Measurements from ENCODE around the gene C4B.
"Not testable (repeated sequence)": the region's sequence is repeated elsewhere in the genome, so short reads cannot be mapped to it uniquely, and the experiment has no call there.

Gene C4B

GRCh38 chr6:32014547-32014946, at the start of gene C4B:
Gene C4B, plus strand, starts transcription at chr6:32014795. Its CDS starts 51 bp downstream, at chr6:32014846.
- DNase-seq, result not testable (repeated sequence)

DNA sequence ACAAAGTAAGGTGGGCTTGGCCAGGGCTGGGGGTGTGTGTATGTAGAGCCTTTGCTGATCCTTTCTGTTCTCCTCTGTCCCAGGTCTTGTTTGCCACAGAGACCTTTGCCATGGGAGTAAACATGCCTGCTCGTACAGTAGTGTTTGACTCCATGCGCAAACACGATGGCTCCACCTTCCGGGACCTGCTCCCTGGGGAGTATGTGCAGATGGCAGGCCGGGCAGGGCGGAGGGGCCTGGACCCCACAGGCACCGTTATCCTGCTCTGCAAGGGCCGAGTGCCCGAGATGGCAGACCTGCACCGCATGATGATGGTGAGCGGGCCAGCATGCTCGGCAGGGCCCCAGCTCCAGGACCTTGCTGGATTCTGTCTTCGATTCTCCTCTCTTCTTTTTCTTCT, 48.9 kb upstream of the C4B start:
- DNase-seq, result no peak

GRCh38 chr6:31966506-31966905, 48.1 kb upstream of the C4B start:
- DNase-seq, result no peak

DNA sequence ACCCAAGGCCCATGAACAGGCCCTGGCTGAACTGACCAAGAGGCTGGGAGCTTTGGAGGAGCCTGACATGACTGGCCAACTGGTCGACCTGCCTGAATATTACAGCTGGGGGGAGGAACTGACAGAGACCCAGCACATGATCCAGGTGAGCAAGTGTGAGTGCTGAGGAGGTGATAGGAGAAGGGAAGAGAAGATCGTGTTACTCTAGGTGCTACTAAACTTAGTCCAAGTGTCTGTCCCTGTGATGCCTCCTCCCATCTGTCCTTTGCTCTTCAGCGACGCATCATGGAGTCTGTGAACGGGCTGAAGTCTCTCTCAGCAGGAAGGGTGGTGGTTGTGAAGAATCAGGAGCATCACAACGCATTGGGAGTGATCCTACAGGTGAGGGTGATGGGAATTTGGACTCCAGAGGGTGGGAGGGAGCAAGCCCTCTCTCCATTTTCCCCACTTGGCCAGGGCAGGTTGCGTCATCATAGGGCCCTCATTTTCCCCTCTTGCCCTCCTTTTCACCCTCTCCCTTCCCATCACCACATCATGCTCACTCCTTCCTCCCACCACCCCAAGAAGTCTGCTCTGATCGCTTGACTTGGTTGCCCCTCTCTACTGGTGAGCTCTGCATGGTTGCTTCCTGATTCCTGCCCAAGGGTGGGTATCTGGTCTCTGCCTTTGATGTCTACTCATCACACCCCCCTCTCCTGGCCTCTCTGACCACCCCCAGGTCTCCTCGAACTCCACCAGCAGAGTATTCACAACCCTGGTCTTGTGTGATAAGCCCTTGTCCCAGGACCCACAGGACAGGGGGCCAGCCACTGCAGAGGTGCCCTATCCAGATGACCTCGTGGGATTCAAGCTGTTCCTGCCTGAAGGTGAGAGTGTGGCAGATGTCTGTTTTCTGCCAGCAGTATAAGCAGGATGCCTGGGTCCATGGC, 47.3 kb upstream of the C4B start:
- no peak for DNase-seq

DNA sequence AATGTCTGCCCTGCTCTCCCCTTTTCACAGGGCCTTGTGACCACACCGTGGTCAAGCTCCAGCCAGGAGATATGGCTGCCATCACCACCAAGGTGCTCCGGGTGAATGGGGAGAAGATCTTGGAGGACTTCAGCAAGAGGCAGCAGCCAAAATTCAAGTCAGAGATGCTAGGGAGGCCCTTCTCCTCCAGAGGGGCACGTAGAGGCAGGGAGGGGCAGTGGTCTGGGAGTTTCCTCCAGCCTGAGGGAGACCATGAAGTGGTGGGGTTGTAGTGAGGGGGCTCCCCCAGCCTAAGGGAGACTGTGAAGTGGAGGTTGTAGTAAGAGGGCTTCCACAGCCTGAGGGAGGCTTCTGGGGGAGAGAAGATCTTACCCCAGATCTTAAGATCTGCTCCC, 46.7 kb upstream of the C4B start:
- DNase-seq, result no peak

DNA sequence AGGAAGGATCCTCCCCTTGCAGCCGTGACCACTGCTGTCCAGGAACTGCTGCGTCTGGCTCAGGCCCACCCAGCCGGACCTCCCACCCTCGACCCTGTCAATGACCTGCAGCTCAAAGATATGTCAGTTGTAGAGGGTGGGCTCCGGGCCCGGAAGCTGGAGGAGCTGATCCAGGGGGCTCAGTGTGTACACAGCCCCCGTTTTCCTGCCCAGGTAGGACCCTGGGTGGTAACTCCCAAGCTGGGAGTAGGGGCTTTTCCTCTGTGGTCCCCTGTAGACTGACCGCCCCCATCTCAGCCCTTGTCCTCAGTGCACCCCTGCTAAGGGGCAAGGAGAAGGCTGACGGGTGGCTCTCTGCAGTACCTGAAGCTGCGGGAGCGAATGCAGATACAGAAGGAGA, 46.3 kb upstream of the C4B start:
- DNase-seq, result no peak

DNA sequence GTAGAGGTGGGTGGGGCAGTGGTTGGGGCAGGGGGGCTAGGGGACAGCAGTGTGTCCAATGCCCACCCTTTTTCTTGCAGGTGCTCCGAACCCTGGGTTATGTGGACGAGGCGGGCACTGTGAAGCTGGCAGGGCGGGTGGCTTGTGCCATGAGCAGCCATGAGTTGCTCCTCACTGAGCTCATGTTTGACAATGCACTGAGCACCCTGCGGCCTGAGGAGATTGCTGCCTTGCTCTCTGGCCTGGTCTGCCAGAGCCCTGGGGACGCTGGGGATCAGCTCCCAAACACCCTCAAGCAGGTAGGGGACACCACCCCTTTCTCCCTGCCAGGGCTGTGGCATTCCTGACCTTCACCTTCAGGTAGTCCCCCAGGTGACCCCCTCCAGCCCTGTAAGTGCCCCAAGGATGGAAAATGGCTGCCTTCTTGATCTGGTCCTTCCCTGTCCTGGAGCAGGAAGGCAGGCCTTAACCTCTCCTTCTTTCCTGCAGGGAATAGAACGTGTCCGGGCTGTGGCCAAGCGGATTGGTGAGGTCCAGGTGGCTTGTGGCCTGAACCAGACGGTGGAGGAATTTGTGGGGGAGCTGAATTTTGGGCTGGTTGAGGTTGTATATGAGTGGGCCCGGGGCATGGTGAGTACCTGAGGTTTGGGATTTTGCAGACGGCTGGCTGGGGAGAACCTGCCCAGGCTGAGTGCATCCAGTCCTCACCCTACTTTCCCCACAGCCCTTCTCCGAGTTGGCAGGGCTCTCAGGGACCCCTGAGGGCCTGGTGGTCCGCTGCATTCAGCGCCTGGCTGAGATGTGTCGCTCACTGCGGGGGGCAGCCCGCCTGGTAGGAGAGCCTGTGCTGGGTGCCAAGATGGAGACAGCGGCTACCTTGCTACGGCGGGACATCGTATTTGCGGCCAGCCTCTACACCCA, 45.5 kb upstream of the C4B start:
- DNase-seq, result no peak

GRCh38 chr6:31969712-31970603, 44.6 kb upstream of the C4B start:
- no peak for DNase-seq

DNA sequence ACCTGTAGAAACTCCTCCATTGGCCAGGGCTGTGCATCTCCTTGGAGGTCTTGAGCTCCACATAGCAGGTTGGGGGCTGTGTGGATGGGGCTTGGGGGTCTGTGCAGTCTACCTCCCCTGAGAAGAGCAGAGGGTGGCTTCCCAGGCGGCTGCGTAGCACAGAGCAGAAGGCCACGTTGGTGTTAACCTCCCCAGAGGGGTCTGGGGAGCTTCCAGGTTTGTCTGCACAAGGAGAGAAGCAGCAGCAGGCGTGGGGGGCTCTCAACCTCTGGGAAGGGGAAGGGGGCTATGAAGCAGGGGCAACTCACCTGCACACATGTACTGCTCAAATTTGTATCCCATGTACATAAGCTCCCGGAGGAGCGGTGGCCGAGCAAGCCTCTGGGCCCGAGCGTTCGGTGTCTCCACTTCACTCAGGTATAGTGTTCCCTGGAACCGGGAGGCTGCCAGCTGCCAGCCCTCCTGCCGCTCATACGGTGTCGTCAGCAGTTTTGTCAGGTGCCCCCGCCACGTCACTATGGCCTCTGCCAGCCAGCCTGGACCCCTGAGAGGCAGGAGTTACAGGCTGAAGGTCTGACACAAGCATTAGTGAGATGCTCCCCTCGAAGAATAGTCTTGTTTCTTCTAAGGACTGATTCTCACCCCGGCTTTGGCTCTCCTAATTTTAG, 43.9 kb upstream of the C4B start:
- peak; percentile 40 for DNase-seq

DNA sequence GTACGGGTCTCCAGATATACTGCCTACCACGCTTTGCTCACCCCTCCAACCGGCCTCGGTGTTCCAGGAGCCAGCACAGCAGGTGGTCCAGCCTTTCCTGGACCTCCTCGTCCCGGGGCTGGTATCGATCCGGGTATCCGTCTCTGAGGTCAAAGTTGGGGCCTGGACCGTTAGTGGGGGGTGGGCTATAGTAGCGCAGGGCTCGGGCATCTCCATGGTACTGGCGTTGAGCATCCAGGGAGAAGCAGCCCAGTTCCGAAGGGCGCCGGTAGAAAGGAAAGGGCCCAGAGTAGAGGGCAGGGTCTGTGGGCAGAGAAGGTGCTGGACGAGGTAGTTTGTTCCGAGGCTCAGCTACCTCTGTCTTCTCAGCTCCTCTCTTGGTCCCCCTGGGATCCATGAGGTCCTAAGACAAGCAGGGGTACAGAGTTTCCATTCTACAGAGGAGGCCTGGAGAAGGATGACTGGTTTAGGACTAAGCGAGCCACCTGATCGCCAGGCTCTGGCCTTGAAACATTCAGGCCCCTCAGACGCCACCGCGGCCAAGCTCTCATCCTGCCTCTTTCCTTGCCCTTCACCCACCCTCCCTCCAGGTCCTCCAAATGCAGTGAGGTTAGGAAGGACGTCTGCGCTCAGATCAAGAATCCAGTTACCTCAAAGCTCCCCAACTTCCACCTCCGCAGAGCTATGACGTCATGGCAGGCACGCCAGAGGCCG, 43.2 kb upstream of the C4B start:
- no peak for DNase-seq

DNA sequence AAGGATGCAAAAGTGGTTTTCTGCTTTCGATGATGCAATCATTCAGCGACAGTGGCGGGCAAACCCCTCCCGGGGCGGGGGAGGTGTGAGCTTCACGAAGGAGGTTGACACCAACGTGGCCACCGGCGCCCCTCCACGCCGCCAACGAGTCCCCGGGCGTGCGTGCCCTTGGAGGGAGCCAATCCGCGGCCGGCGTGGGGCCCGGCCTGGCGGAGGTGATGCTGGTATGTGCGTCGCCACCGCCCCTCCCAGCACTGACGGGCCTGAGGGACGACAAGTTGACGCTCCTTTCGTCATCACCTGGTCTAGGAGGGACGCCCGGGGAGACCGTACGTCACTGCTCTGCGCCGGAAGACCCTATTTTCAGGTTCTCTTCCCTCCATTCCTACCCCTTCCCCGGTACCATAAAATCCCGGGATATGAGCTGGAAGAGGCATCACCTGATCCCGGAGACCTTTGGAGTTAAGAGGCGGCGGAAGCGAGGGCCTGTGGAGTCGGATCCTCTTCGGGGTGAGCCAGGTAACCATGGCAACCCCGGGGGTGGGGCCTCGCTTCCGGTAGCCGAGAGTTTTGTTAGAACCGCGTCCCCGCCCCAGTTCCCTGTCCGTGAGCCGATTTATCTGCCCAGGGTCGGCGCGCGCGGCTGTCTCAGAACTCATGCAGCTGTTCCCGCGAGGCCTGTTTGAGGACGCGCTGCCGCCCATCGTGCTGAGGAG, 42.4 kb upstream of the C4B start, which contains the start of gene DXO:
Gene DXO (minus strand): TSS at position 146 of the 716 bp plus-strand sequence. CDS start 463 bp downstream, outside the sequence.
- peak; percentile 99 for DNase-seq

GRCh38 chr6:31972709-31973350, 41.8 kb upstream of the C4B start:
- no peak for DNase-seq

DNA sequence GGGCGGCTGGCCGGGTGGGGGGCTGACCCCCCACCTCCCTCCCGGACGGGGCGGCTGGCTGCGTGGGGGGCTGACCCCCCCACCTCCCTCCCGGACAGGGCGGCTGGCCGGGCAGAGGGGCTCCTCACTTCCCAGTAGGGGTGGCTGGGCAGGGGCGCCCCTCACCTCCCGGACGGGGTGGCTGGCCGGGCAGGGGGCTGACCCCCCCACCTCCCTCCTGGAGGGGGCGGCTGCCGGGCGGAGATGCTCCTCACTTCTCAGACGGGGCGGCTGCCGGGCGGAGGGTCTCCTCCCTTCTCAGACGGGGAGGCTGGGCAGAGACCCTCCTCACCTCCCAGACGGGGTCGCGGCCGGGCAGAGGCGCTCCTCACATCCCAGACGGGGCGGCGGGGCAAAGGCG, 38.5 kb upstream of the C4B start:
- DNase-seq, result not testable (repeated sequence)

- no peak for DNase-seq
Measured at GRCh38 chr6:31977816-31978431, 36.7 kb upstream of the C4B start.

GRCh38 chr6:31978831-31979230, 35.8 kb upstream of the C4B start:
- no peak for DNase-seq

GRCh38 chr6:31979238-31979898, 35.2 kb upstream of the C4B start:
- DNase-seq, result no peak

DNA sequence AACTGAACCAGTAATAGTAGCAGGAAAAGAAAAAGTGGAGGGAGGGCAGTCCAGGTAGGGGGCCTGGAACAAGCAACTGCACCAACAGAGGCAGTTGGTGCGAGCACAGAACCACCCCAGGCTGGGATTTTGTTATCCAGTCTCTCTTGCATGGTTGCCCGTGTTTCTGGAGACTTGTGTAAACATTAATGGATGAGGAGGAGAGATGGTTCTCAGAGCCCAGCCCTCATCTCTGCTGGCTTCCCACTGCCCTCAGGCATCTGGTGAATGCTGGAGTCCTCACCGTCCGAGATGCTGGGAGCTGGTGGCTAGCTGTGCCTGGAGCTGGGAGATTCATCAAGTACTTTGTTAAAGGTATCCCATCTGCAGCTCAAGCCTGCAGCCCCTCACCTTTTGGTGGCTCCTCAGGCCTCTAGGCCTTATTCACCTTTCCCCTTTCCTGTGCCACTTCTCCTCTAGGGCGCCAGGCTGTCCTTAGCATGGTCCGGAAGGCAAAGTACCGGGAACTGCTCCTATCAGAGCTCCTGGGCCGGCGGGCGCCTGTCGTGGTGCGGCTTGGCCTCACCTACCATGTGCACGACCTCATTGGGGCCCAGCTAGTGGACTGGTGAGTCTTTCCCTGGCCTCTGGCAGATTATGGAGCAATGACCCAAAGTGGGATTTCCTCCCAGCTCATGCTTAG, 34.3 kb upstream of the C4B start:
- not testable (repeated sequence) for DNase-seq

- not testable (repeated sequence) for DNase-seq
Measured at GRCh38 chr6:31980998-31981397, 33.6 kb upstream of the C4B start.
